HG02588 (cell line): ENCODE results near the gene ALDOB.

ENCODE experiments used
- ATAC-seq: cut with Tn5 transposase; IDR thresholded peaks from one replicate; pipeline ENCODE4 v1.9.1; 2021; ENCODE audit warnings: mild to moderate bottlenecking, moderate library complexity; ENCODE audit not compliant: unreplicated experiment

ALDOB gene

DNA sequence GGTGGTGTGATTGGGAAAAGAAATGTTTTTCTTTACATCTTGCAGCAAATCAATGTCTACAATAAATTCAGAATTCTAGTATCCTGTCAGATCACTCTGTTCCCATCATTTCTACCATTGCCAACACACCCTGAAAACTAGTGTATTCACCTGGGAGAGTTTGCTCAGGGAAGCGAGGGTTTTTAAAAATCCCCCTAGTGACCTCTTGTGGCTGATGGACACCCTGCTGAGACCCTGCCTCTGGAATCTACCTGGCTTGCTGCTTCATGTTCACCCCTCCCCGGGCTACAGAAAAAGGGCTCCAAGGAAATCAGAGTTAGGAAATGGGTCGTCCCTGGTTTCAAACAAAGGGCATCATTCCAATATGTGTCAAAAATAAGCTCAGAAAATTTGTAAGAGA lies 21.4 kb upstream of the ALDOB start:
- no peak for ATAC-seq

DNA sequence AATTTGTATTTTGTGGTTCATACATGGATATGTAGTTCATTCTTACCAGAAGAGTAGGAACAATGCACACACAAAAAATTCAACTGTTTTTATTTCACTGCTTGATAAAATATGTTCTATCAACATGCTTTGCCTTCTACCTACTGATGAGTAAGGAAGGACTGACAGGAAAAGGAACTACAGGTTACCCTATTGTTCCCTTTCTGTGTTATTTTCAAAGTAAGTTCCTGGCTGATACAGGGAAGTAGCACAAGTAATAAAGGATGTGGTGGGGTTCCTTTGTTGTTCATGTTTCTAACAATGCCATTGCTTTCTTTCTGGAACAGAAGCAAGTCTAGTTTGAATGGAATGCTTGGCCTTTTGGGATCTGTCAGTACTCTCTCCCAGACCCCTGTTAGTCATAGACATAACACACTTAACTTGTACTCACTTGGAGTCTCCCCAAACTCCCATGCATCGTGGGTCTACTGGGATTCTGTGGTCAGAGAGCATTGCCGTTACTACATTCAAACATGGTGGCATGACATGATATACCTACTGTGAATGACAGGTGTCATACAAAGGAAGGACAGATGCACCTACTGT lies 20.2 kb upstream of the ALDOB start:
- ATAC-seq: no peak

DNA sequence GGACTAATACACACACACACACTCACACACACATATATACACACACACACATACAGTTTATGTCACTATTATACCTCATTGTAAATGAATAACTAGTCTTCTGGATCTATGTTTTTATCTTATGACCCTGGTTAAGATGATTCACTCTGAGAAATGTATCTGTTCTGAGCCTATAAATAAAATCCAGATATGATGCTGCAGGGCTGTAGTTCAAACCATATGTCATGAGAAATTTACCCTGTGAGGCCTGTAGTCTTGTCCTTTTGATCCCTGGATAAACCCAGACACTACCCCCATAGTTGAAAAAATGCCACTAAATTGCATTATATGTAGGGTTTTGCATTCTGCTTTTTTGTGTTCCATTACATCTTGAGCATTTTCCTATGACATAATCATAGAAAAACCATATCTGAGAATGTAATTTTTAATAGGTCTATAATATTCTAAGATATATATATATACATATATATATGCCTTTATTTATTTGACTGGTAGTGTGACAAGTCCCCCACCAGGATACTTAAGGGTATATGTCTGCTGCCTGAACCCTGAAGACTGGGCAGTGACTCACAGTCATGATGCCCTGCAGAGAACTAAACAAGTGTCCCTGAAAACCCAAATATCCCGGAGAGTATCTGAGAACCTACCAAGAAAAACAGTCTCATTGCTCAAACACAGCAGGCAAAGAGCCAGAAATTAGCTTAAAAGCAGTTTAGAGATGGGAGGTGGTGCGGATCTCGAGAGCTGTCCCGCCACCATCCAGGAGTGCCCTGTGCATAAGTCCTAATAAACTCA lies 18.4 kb upstream of the ALDOB start:
- no peak for ATAC-seq

DNA sequence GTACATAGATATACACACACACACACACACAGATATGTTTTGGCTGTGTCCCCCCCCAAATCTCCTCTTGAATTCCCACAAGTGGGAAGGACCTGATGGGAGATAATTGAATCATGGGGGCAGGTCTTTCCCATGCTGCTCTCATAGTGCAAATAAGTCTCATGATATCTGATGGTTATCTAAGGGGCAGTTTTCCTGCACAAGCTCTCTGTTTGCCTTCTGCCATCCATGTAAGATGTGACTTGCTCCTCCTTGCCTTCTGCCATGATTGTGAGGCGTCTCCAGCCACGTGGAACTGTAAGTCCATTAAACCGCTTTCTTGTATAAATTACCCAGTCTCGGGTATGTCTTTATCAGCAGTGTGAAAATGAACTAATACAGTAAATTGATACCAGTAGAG lies 15.9 kb upstream of the ALDOB start:
- no peak for ATAC-seq

DNA sequence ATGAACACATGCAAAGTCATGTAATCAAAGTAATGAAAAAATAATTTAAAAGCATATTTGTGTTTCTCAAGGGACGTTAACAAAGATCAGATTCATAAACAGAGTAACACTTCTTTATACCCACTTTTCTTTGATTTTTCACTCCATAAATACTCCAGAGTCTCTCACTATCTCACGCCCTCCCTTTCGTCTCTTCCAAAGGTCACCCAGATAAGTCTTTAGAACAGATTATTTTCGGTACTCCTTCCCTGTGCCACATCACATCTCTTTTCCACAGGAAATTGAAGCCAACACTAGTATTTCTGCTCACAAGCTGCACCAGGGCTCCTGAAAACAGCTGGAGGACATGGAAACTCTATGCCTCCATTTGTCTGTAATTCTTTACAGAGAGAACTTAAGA lies 15.4 kb upstream of the ALDOB start:
- ATAC-seq: no peak

DNA sequence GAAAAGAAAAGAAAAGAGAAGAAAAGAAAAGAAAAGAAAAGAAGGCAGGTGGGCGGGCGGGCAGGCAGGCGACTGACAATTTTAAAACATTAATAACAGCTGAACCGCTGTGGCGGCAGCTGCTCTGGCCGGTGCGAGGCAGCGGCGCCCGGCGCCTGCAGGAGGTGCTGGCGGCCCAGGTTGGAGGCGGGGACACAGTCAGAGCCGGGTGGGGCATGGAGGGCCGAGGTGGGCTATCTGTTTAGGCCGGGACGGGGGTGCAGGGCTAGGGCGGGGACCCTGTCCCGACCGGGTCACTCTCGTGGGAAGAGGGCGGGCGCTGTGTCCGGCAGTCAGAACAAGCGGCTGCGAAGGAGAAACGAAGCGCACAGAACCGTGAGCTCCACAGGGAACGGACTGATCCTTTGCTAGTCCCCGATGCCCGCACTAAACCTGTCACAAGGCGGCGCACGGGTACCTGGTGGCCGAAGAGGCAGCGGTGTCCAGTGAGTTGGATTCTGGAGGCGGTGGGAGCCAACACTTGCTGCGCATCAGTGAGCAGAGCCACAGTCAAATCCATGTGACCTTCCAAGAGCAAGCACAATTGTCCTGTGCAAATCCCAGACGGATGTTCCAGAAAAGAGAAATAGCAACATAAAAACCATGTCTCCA lies 13.6 kb upstream of the ALDOB start:
- peak; percentile 99 for ATAC-seq

DNA sequence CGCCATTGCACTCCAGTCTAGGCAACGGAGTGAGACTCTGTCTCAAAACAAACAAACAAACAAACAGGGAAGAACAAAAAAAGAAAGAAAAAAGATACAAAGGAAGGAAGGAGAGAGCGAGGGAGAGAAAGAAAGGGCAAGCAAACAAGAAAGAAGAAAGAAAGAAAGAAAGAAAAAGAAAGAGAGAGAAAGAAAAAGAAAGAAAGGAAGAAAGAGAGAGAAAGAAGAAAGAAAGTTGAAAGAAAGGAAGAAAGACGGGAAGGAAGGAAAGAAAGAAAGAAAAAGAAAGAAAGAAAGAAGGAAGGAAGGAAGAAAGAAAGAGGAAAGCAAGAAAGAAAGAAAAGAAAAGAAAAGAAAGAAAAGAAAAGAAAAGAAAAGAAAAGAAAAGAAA lies 13.1 kb upstream of the ALDOB start:
- no peak for ATAC-seq

DNA sequence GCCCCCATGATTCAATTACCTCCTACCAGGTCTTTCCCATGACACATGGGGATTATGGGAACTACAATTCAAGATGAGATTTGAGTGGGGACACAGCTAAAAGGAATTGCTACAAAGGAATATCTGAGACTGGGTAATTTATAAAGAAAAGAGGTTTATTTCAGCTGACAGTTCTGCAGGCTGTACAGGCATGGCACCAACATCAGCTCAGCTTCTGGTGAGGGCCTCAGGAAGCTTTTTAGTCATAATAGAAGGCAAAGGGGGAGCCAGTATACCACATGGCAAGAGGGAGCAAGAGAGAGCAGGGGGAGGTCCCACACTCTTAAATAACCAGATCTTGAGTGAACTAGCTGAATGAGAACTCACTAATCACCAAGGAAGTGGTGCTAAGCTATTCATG lies 11.2 kb upstream of the ALDOB start:
- ATAC-seq: no peak

DNA sequence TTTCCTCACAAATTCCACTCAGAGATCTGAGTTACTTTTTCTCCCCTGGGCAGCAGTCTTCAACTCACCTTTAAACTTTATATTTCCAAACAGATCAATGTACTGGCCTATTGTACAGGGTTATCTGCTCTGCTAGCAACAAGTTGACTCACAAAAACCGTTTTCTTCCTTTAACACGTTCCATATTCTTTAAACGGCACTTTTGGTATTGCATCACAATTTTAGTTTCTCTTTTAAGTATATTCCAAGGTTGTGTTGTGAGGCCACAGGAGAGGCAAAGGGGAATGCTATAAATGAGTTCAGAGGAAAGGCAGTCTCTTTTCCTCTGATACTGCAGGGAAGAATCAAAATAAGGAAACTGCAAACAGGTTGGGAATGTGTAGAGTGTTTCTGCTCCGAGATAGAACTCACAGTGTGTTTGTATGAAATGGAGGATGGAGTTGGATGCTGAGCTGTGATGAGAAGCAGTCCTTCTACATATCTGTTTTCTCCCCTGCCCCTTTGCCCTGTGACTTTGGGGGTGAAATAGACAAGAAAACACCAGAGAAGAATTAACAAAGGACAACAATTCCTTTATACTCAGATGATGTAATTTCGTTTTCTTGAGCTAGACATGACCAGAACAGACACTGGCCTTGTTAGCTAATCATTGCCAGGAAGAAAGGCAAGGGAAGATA lies 9.9 kb upstream of the ALDOB start:
- ATAC-seq: no peak

DNA sequence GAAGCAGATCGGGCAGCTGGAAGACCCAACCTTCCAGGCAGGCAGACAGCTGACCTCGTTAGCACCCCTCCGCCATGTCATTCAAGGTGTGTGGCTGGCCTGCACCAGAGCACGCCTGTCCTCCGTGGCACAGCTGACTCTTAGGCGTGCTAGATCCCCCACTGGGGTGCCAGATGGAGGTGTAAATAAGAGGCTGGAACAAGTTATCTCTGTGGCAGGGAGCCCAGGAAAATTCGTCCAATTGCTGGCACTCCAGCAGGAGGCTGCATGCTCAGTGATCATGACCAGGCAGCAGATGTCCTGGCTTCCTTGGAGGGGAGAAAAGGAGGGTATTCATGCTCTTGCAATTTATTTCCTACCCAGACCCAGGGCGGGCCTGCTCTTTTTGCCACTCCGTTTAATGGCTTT lies 7.8 kb upstream of the ALDOB start:
- ATAC-seq: no peak

DNA sequence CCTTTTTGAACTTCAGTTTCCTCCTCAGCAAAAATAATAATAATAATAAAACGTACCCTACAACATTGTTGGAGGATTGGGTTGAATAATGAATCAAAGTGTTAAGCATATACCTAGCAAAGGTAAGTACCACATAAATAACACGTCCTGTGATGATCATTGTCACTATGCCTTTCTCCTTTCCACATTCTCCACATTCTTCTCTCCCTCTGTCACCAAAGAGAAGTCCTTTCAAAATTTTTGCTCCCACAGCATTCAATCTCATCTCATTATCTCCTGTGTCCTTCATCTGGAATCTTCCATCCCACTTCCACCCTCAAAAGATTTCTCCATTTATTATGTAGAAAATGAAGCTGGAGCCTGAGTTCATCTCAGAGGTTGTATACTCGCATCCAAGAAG lies 7.2 kb upstream of the ALDOB start:
- no peak for ATAC-seq

DNA sequence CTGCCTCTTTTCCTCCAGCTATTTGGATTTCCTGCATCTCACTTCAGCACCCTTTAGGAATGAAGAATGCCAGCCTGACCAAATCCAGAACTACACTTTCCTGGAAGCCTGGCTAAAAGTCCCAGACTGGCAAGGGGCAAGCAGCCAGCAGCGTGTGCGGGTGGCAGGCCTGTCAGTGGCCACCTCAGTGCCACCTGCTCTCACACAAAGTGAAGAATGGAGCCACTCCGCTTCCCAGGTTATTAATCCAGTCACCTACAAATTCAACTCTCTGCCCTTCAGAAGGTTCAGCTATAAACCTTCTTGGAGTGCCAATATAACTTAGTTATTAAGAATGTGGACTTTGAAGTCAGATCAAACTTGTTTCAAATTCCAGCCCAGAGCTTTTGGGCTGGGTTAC lies 6.7 kb upstream of the ALDOB start:
- no peak for ATAC-seq

DNA sequence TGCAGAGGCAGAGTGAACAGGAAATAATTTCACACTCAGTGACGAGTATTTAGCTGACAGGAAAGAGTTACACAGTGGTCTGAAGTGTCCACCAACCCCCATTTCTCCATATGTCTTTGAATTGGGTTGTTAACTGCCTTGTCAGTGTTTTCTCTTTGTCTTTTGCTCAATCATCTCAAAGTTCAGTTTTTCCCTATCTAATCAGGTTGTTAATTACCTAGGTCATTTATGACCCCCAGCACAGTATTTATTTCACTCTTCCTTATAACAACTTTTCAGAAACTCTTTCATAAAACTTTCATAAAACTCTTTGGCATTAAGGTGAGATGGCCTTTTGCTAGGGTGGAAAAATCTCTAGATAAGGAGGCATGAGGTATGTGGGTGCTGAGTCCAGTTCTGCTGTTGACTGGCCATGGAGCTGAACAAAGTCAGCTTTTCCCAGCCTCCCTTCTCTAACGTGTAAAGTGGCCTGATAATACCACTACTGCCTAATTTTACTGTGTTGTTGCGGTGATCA lies 5.2 kb upstream of the ALDOB start:
- no peak for ATAC-seq

DNA sequence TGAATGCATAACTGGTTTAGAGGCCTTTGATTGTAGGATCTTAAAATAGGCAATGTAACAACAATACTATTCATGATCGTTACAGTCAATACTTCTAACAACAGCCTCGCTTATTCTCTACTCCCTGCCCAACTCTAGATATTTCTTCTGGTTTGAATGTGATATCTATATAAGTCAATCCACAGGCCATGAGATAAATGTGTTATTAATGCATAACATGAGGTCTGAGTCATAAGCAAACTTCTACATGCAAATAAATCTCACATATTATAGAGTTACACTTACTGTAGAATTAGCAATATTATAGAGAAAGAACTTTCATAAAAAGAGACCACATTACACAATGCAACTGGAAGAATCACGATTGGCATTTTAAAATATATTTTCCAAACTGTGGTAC lies 2.9 kb upstream of the ALDOB start:
- ATAC-seq: no peak

DNA sequence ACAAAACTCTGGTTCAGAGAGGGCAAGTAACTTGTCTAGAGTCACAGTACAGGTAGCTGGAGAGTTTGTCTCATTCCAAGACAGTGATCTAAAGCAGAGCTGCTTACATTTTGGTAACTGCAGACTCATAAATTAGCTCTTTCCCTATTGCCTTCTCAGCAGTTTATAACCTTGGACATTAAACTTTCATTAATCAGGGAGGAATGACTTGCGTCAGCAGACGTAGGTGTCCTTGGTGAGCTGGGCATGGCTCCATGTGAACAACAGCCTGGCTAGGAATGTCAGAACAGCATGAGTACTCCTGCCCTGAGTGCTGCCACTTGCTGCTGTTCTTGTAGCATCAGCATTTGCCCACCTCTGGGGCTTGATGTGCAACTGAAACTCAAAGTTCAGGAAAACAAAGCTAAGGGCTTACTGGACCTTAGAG lies 2.2 kb upstream of the ALDOB start:
- ATAC-seq: no peak

DNA sequence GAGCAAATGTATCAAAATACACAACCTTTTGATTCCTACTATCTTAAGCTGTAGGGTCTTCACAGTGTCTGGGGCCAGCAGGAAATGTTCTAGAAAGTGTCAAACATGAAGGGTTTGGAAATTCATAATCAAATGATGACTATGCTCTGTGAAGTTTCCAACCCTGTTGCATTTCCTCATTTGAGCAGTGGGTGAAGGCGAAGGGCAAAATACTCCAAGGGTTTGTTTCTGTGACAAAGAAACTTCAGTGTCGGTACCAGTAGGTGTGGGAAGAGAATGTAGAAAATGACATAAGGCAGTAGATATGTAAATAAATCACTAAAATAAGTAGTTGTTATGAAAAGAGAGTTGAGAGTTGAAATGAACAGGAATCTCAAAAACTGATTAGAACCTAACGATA lies 576 bp downstream of the ALDOB start:
- no peak for ATAC-seq

DNA sequence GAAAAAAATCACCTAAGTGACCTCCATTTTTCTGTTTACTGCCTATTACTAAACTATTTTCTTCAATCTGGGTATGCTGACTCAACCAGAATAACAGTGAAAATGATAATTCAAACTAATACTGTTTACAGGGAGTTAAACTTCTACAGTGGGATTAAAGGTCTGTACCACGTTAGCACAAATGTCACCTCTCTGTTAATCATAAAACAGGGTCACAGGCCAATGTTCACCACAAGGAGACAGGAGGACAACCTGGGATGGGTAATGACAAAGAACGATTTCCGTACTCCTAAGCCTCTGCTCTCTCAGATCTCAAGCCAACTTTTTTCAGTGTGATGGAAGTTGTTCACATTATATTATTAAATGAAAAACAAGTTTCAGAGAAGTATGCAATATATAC lies 2.3 kb downstream of the ALDOB start:
- ATAC-seq: no peak

DNA sequence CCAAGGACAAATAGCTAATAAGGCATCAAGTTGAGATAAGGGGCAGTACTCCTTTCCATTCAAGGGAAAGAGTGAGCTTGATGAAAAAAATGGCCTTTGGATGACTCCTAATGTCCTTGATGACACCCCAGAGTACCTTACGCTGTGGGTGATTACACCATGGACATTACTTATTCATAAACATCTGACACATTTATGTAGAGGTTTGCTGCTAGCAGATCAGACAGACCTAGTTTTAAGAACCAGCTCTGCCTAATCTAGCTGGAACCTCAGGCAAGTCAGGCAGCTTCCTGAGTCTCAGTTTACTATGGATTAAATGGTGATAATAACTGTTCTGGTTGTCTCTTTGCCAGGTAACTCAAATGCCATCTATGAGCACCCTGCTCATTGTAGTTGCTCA lies 2.8 kb downstream of the ALDOB start:
- no peak for ATAC-seq

DNA sequence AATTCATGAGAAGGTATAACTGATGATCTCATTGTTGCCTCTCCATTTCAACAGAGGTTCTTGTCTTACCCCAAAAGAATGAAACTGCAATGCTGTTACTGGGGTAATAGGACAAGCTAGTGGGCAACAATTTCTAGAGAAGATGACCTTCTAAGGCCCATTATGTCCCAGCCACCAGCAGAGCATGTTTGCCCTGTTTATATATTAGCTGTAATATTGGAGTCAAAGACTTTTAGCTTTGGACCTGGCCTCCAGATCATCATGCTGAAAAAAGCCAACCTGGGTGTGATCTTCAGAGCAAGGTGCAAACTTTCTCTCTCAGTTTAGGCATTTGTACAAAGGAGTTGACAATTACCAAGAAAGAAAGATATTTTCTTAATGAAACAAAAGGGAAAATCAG lies 3.4 kb downstream of the ALDOB start:
- ATAC-seq: no peak

DNA sequence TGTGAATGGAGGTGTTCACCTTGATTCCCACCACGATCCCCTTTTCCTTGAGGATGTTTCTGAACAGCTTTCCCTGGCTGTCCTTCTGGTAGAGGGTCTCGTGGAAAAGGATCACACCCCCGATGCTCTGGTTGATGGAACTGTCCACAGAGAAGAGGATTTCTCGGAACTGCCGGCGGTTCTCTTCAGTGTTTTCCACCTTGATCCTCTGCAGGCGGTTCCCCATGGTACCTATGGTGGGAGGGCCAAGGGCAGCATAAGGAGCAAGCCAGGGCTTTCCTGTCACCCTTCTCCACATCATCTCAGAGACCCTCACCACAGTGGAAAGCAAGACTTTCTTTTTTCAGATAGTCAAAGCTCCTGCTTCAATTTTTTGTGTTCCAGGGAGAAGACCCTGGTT lies 5.8 kb downstream of the ALDOB start:
- ATAC-seq: no peak

DNA sequence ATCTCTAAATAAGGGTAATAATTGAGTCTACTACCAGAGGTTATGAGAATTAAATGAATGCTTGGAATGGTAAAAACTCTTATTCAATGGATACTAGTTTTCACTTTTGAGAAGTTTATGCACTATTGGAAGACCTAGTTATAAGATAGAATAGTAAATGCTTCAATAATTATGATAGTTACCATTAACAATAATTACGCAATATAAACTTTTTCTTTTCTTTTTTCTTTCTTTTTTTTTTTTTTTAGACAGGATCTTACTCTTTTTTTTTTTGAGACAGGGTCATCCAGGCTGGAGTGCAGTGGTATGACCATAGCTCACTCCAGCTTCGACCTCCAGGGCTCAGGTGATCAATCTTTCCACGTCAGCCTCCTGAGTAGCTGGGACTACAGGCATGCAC lies 6.7 kb downstream of the ALDOB start:
- ATAC-seq: no peak
